Testis (tissue), 3 donors: Measurements from ENCODE around the gene CDYL2. TPM values are rescaled to one million over a fixed set of nuclear protein-coding genes. Genes with fewer than 3 reads are reported as not detected.

Experiments used
- DNase-seq: peaks from one replicate; pipeline ENCODE4 v3.0.0-alpha.2; 2019
- H3K27ac ChIP-seq, 2 donors: fragments of 200-600 bp; sonication (generic); one replicate each; pipeline ENCODE4 v1.5.1; 2019
- H3K27me3 ChIP-seq: fragments of 200-600 bp; sonication (generic); one replicate; pipeline ENCODE4 v1.5.1; 2019
- H3K36me3 ChIP-seq: fragments of 200-600 bp; sonication (generic); one replicate; pipeline ENCODE4 v1.5.1; 2017; ENCODE audit warnings: low read depth; ENCODE audit errors: missing control alignments
- H3K4me1 ChIP-seq: fragments of 200-600 bp; sonication (generic); one replicate; pipeline ENCODE4 v1.5.1; 2019
- H3K4me3 ChIP-seq, 2 donors: fragments of 200-600 bp; sonication (generic); one replicate each; pipeline ENCODE4 v1.5.1; 2017 to 2019
- H3K9me3 ChIP-seq: fragments of 200-600 bp; sonication (generic); one replicate; pipeline ENCODE4 v1.5.1; 2017
- POLR2A ChIP-seq: fragments of 450-650 bp; IDR thresholded peaks from one replicate; pipeline ENCODE4 v1.6.1; 2017; ENCODE audit warnings: antibody characterized with exemption, mild to moderate bottlenecking, moderate library complexity
- WGBS, 2 donors: methylation state at CpG; one replicate each; pipeline ENCODE4 v1.1.5; 2018; 5-methylcytosine and 5-hydroxymethylcytosine counted together
- intact Hi-C: fragments of 100-400 bp; cut with DNase I; formaldehyde crosslinking; loops from one replicate; pipeline ENCODE4 v1.15.1; 2023; ENCODE audit warnings: low total_unique reads
- polyA plus RNA-seq: library from polyadenylated mRNA; stranded (reverse); fragments of 350-450 nt; fragmentation: Illumina TruSeq; extraction: RNeasy Lipid Tissue Mini Kit (QIAGEN cat#74804); gene quantifications from one replicate; pipeline ENCODE4 v1.2.3, GENCODE V29; 2014; ENCODE audit warnings: low read depth, low replicate concordance; ENCODE audit not compliant: insufficient read depth
- total RNA-seq, 2 donors: library from RNA; depleted of rRNA; stranded (reverse); fragments of >200 nt; gene quantifications; one replicate each; pipeline ENCODE4 v1.2.3, GENCODE V29; 2016
- TF ChIP-seq, protein P1 (sequence below), 3 experiments: fragments of 450-650 bp in 2 of 3; fragments of 200-600 bp in 1 of 3; sonication (generic) in 1 of 3; IDR thresholded peaks; one replicate each; pipeline ENCODE4 v1.5.1; 2016 to 2019; ENCODE audit warnings: antibody characterized with exemption in 3 of 3, mild to moderate bottlenecking in 2 of 3, moderate library complexity in 1 of 3

CDYL2 gene
- total and polyA plus RNA-seq, 3 donors from 2014 or later: 31.2 to 63.7 (median 60.4) TPM

GRCh38 chr16:80812593-80812992 lies 8.2 kb upstream of the CDYL2 start:
- Histone ChIP-seq H3K27me3 (no peaks in the 10 kb centered on the region), H3K4me3 (no peak overlapping the region), H3K9me3 (no peaks in the 10 kb centered on the region), H3K27ac (no peak overlapping the region), H3K36me3 (no peaks in the 10 kb centered on the region), H3K4me1 (no peaks in the 10 kb centered on the region)
- no peak for DNase-seq
- TF ChIP-seq, protein P1, sequence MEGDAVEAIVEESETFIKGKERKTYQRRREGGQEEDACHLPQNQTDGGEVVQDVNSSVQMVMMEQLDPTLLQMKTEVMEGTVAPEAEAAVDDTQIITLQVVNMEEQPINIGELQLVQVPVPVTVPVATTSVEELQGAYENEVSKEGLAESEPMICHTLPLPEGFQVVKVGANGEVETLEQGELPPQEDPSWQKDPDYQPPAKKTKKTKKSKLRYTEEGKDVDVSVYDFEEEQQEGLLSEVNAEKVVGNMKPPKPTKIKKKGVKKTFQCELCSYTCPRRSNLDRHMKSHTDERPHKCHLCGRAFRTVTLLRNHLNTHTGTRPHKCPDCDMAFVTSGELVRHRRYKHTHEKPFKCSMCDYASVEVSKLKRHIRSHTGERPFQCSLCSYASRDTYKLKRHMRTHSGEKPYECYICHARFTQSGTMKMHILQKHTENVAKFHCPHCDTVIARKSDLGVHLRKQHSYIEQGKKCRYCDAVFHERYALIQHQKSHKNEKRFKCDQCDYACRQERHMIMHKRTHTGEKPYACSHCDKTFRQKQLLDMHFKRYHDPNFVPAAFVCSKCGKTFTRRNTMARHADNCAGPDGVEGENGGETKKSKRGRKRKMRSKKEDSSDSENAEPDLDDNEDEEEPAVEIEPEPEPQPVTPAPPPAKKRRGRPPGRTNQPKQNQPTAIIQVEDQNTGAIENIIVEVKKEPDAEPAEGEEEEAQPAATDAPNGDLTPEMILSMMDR (IDR thresholded peaks at IDR 0.05): no peak
- no peak for TF ChIP-seq POLR2A
- intact Hi-C loops: no loop called here

- no peak for DNase-seq
- 81 to 86% methylated on average over 2 of the region's 2 CpGs for WGBS, 2 donors
- Histone ChIP-seq H3K4me3 (no peak overlapping the region), H3K9me3 (no peaks in the 10 kb centered on the region), H3K4me1 (peaks cover 3% of the 10 kb centered on the region), H3K36me3 (no peaks in the 10 kb centered on the region), H3K27ac (no peak overlapping the region), H3K27me3 (no peaks in the 10 kb centered on the region)
- TF ChIP-seq, protein P1 (IDR thresholded peaks at IDR 0.05): no peak
- no peak for TF ChIP-seq POLR2A
- intact Hi-C loops: no loop called here
These were observed 5.0 kb upstream of the CDYL2 start for GRCh38 chr16:80809366-80809765.

DNA sequence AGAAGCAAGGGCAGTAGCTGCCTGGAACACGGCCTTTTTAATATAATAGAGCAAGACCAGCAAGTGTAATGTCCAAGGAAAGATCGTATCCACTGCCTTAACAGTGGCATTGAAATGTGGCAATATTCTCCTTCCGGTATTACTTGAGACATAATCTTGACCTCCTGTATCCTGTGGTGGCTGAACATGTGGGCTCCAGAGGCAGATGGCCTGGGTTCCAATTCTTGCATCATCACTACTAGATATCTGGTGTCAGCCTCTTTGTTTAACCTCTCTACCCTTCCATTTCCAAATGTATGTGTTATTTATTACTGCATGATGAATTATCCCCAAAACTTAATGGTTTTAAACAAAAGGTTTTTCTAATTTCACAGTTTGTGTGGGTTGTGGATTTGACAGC lies 3.5 kb upstream of the CDYL2 start:
- intact Hi-C loops: no loop called here
- H3K36me3 ChIP-seq: no peaks in the 10 kb centered on the region
- TF ChIP-seq, protein P1 (IDR thresholded peaks at IDR 0.05): no peak
- TF ChIP-seq POLR2A: no peak
- peaks cover 3% of the 10 kb centered on the region for H3K4me1 ChIP-seq
- no peaks in the 10 kb centered on the region for H3K27me3 ChIP-seq
- no peaks in the 10 kb centered on the region for H3K9me3 ChIP-seq
- no peak overlapping the region for H3K27ac ChIP-seq
- H3K4me3 ChIP-seq: no peak overlapping the region
- 86 to 88% methylated on average over 3 of the region's 3 CpGs for WGBS, 2 donors
- no peak for DNase-seq

DNA sequence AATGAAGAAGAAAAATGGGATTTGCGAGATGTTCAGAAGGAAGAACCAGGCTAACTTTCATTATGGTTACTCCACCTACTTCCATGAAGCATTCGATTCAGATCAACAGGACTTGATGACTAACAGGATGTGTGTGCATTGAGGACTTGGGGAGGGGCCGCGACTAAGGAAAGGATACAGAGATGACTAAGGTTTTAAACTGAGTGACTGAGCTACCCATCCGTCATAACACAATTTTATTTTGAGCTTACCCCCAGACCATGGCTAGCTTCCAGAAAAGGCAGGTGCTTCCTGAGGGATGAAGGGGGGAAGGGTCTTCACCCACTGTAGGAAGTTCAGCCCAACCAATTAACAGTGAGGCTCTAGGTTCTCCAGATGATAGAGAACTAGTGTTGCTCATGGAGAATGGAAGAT lies 2.5 kb upstream of the CDYL2 start:
- Histone ChIP-seq H3K27ac (no peak overlapping the region), H3K4me3 (no peak overlapping the region), H3K9me3 (no peaks in the 10 kb centered on the region), H3K36me3 (no peaks in the 10 kb centered on the region), H3K27me3 (no peaks in the 10 kb centered on the region), H3K4me1 (peaks cover 3% of the 10 kb centered on the region)
- 84 to 85% methylated on average over 5 of the region's 5 CpGs for WGBS, 2 donors
- no peak for TF ChIP-seq POLR2A
- TF ChIP-seq, protein P1 (IDR thresholded peaks at IDR 0.05): no peak
- no peak for DNase-seq
- intact Hi-C loops: no loop called here

- TF ChIP-seq, protein P1 (IDR thresholded peaks at IDR 0.05): no peak
- TF ChIP-seq POLR2A: no peak
- no peaks in the 10 kb centered on the region for H3K27me3 ChIP-seq
- no peak overlapping the region for H3K4me3 ChIP-seq
- DNase-seq: no peak
- no peaks in the 10 kb centered on the region for H3K36me3 ChIP-seq
- H3K4me1 ChIP-seq: peaks cover 3% of the 10 kb centered on the region
- intact Hi-C loops: no loop called here
- no peaks in the 10 kb centered on the region for H3K9me3 ChIP-seq
- WGBS, 2 donors: 62 to 86% methylated on average over 1 of the region's 1 CpG
- H3K27ac ChIP-seq: no peak overlapping the region
These were observed 1.9 kb upstream of the CDYL2 start for GRCh38 chr16:80806289-80806688.
